SH-SY5Y (cell line): ENCODE data around the gene SV2C.

Experiments used
- GATA2 ChIP-seq: IDR thresholded peaks from 2 replicates; pipeline ENCODE4 v1.6.1; 2011; ENCODE audit warnings: mild to moderate bottlenecking, low read depth, low read length
- GATA3 ChIP-seq: IDR thresholded peaks from 2 replicates; pipeline ENCODE4 v1.6.1; 2011; ENCODE audit warnings: low read depth, mild to moderate bottlenecking, low read length, moderate library complexity

GRCh38 chr5:76196457-76196856 lies 113.3 kb downstream of the SV2C start:
- TF ChIP-seq GATA3 (no peak), GATA2 (no peak)
